ENCODE measurements around the gene SIX3.

Gene SIX3

GRCh38 chr2:44959855-44960254, 18.4 kb downstream of the SIX3 start:
- no peak for TF ChIP-seq CTCF (IDR thresholded peaks at IDR 0.05; ENCODE audit: low read depth, low read length)
- H3K4me3 ChIP-seq (ENCODE audit: low read depth, low read length): no peak overlapping the region

GRCh38 chr2:44960871-44961270, 19.4 kb downstream of the SIX3 start:
- no peak for TF ChIP-seq CTCF (IDR thresholded peaks at IDR 0.05; ENCODE audit: low read depth, low read length)
- H3K4me3 ChIP-seq (ENCODE audit: low read depth, low read length): no peak overlapping the region

- no peak overlapping the region for H3K4me3 ChIP-seq (ENCODE audit: low read depth, low read length)
- no peak for TF ChIP-seq CTCF (IDR thresholded peaks at IDR 0.05; ENCODE audit: low read depth, low read length)
Measured at GRCh38 chr2:44962176-44962695, 20.7 kb downstream of the SIX3 start.

GRCh38 chr2:44964752-44965236, 23.3 kb downstream of the SIX3 start:
- H3K4me3 ChIP-seq (ENCODE audit: low read depth, low read length): no peak overlapping the region
- TF ChIP-seq CTCF (IDR thresholded peaks at IDR 0.05; ENCODE audit: low read depth, low read length): no peak

GRCh38 chr2:44965684-44966083, 24.2 kb downstream of the SIX3 start:
- TF ChIP-seq CTCF (IDR thresholded peaks at IDR 0.05; ENCODE audit: low read depth, low read length): no peak
- H3K4me3 ChIP-seq (ENCODE audit: low read depth, low read length): no peak overlapping the region

GRCh38 chr2:44967056-44967455, 25.6 kb downstream of the SIX3 start:
- H3K4me3 ChIP-seq (ENCODE audit: low read depth, low read length): no peak overlapping the region
- no peak for TF ChIP-seq CTCF (IDR thresholded peaks at IDR 0.05; ENCODE audit: low read depth, low read length)

GRCh38 chr2:44967727-44968432, 26.4 kb downstream of the SIX3 start:
- TF ChIP-seq CTCF (IDR thresholded peaks at IDR 0.05; ENCODE audit: low read depth, low read length): no peak
- no peak overlapping the region for H3K4me3 ChIP-seq (ENCODE audit: low read depth, low read length)

All from WI38 (cell line).